ENCODE data around the gene ADCY2. TPM values are rescaled to one million over a fixed set of nuclear protein-coding genes. Genes with fewer than 3 reads are reported as not detected.

Gene ADCY2
- total and polyA plus RNA-seq, 7 experiments from 2014 or later = not detected

DNA sequence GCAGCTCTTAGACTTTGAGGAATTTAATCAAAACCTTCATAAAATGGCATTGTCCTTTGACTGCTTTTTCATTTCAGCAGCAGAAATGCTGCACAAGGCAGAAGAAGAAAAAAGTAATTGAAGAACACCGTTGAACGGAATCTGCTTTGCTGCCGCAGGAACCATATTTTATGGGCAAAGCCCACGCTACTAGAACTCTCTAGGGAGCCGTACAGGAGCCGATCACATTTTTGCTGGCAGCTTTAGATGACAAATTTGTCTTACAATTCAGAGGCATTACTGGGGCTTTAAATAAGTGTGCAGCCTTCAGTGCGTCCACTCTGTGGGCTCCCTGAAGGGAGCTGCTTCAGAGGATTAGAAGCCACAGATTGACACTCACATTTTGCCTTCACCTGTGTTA, 449.6 kb downstream of the ADCY2 start:
- Histone ChIP-seq H3K4me1 (ENCODE audit: control insufficient read depth in 2 of 2, insufficient read depth in 2 of 2, low read length in 2 of 2) (peaks cover 0 to 6% of the 10 kb centered on the region in 2 donors), H3K4me3 (ENCODE audit: low read length) (no peak overlapping the region), H3K36me3 (ENCODE audit: control insufficient read depth in 2 of 3, insufficient read depth in 3 of 3, low read length in 3 of 3) (no peaks in the 10 kb centered on the region), H3K27ac (ENCODE audit: low read depth, low read length) (no peak overlapping the region), H3K9me3 (ENCODE audit: control insufficient read depth in 2 of 3, low read length in 3 of 3) (no peaks in the 10 kb centered on the region), H3K27me3 (ENCODE audit: control insufficient read depth in 2 of 2, insufficient read depth in 2 of 2, low read length in 2 of 2) (peaks cover 0 to 14% of the 10 kb centered on the region in 2 donors)
- intact Hi-C loops (cut with micrococcal nuclease) = no loop called here
- H3K4me1 Mint-ChIP-seq = peaks cover 0 to 12% (median 3%) of the 10 kb centered on the region in 7 donors
- ATAC-seq (no peak), DNase-seq (no peak)
- ChIA-PET POLR2A (no interaction called here), CTCF (interaction anchor here (1.2 kb wide), 1 partner anchor 11 kb away, joined by 3 read pairs; no protein-coding TSS in a partner anchor)
- H3K27ac Mint-ChIP-seq = no peak overlapping the region
- H3K4me3 Mint-ChIP-seq = no peak overlapping the region
- H3K27me3 Mint-ChIP-seq = peaks cover 31 to 62% (median 37%) of the 10 kb centered on the region in 5 donors
- peaks cover 0 to 2% (median 0%) of the 10 kb centered on the region in 11 donors for H3K9me3 Mint-ChIP-seq
- H3K36me3 Mint-ChIP-seq = no peaks in the 10 kb centered on the region

- Mint-ChIP-seq H3K27me3 (peaks cover 24 to 57% (median 33%) of the 10 kb centered on the region in 5 donors), H3K4me3 (no peak overlapping the region), H3K27ac (no peak overlapping the region), H3K36me3 (peaks cover 0 to 2% (median 0%) of the 10 kb centered on the region in 5 donors), H3K9me3 (peaks cover 0 to 2% (median 0%) of the 10 kb centered on the region in 11 donors), H3K4me1 (peaks cover 3 to 15% (median 6%) of the 10 kb centered on the region in 7 donors)
- Histone ChIP-seq H3K36me3 (ENCODE audit: control insufficient read depth in 2 of 3, insufficient read depth in 3 of 3, low read length in 3 of 3) (no peaks in the 10 kb centered on the region), H3K27me3 (ENCODE audit: control insufficient read depth in 2 of 2, insufficient read depth in 2 of 2, low read length in 2 of 2) (peaks cover 0 to 14% of the 10 kb centered on the region in 2 donors), H3K9me3 (ENCODE audit: control insufficient read depth in 2 of 3, low read length in 3 of 3) (no peaks in the 10 kb centered on the region), H3K27ac (ENCODE audit: low read depth, low read length) (no peak overlapping the region), H3K4me1 (ENCODE audit: control insufficient read depth in 2 of 2, insufficient read depth in 2 of 2, low read length in 2 of 2) (peaks cover 0 to 6% of the 10 kb centered on the region in 2 donors), H3K4me3 (ENCODE audit: low read length) (no peak overlapping the region)
- ChIA-PET CTCF (interaction anchor here (1.2 kb wide), 1 partner anchor 10 kb away, joined by 3 read pairs; no protein-coding TSS in a partner anchor), POLR2A (no interaction called here)
- intact Hi-C loops (cut with micrococcal nuclease) = no loop called here
- ATAC-seq (no peak), DNase-seq (no peak)
Observed at GRCh38 chr5:7846327-7846726, 450.4 kb downstream of the ADCY2 start.

GRCh38 chr5:7848296-7848695, 452.4 kb downstream of the ADCY2 start:
- Histone ChIP-seq H3K4me1 (ENCODE audit: control insufficient read depth in 2 of 2, insufficient read depth in 2 of 2, low read length in 2 of 2) (peaks cover 0 to 6% of the 10 kb centered on the region in 2 donors), H3K27me3 (ENCODE audit: control insufficient read depth in 2 of 2, insufficient read depth in 2 of 2, low read length in 2 of 2) (peaks cover 0 to 14% of the 10 kb centered on the region in 2 donors), H3K27ac (ENCODE audit: low read depth, low read length) (no peak overlapping the region), H3K4me3 (ENCODE audit: low read length) (no peak overlapping the region), H3K36me3 (ENCODE audit: control insufficient read depth in 2 of 3, insufficient read depth in 3 of 3, low read length in 3 of 3) (no peaks in the 10 kb centered on the region), H3K9me3 (ENCODE audit: control insufficient read depth in 2 of 3, low read length in 3 of 3) (no peaks in the 10 kb centered on the region)
- no peak overlapping the region for H3K4me3 Mint-ChIP-seq
- H3K27ac Mint-ChIP-seq = no peak overlapping the region
- peaks cover 19 to 29% (median 21%) of the 10 kb centered on the region in 7 donors for H3K4me1 Mint-ChIP-seq
- ATAC-seq (no peak), DNase-seq (no peak)
- H3K27me3 Mint-ChIP-seq = peaks cover 20 to 63% (median 33%) of the 10 kb centered on the region in 5 donors
- ChIA-PET CTCF (no interaction called here), POLR2A (no interaction called here)
- intact Hi-C loops (cut with micrococcal nuclease) = no loop called here
- H3K9me3 Mint-ChIP-seq = peaks cover 0 to 5% (median 0%) of the 10 kb centered on the region in 11 donors
- peaks cover 0 to 6% (median 0%) of the 10 kb centered on the region in 5 donors for H3K36me3 Mint-ChIP-seq

DNA sequence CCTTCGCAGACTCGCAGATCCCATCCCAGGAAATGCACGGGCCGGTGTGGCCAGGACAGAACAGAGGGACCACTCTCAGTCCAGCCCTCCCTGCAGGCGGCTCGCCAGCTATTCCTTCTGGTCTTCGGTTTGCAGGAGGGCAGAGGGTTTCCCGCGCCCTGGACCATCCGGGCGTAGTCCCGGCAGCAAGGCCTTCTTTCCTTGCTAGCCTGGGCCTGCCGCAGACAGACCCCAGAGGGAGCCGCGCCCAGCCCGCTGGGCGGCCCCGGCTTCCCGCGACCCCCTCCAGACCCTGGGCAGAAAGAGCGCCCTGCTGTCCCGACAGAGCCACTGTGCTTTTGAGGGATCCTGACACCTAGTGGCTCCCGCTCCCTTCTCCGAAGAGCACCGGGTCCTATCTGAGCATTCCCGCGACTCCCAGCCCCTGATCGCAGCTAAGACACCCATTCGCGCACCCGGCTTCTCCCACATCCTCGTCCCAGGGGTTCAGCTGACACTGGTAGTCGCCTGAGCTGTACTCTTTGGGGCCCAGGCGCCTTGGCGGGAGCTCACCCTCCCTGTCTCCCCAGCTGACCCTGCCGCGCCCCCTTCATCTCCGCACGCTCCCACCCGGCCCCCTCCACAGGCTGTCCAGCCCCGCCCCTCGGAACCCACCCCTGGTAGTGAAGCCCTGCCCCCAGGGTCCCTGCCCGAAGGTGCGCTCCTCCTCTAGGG, 453.9 kb downstream of the ADCY2 start:
- intact Hi-C loops (cut with micrococcal nuclease) = no loop called here
- Mint-ChIP-seq H3K4me1 (peaks cover 19 to 29% (median 22%) of the 10 kb centered on the region in 7 donors), H3K27ac (peak overlapping the region in 1 of 9 donors; percentile 84), H3K4me3 (peak overlapping the region; percentile 77 to 88 (median 83)), H3K36me3 (peaks cover 0 to 7% (median 0%) of the 10 kb centered on the region in 5 donors), H3K9me3 (peaks cover 0 to 4% (median 0%) of the 10 kb centered on the region in 11 donors), H3K27me3 (peaks cover 15 to 53% (median 25%) of the 10 kb centered on the region in 5 donors)
- no peaks in the 10 kb centered on the region for H3K36me3 ChIP-seq (ENCODE audit: control insufficient read depth in 2 of 3, insufficient read depth in 3 of 3, low read length in 3 of 3)
- DNase-seq = peak in 4 of 9 donors; percentile 6 to 16 (median 10)
- no peaks in the 10 kb centered on the region for H3K9me3 ChIP-seq (ENCODE audit: control insufficient read depth in 2 of 3, low read length in 3 of 3)
- H3K4me3 ChIP-seq (ENCODE audit: low read length) = peak overlapping the region; percentile 42
- H3K4me1 ChIP-seq (ENCODE audit: control insufficient read depth in 2 of 2, insufficient read depth in 2 of 2, low read length in 2 of 2) = peaks cover 0 to 6% of the 10 kb centered on the region in 2 donors
- H3K27me3 ChIP-seq (ENCODE audit: control insufficient read depth in 2 of 2, insufficient read depth in 2 of 2, low read length in 2 of 2) = peaks cover 0 to 14% of the 10 kb centered on the region in 2 donors
- peak; percentile 28 for ATAC-seq
- CTCF ChIA-PET = no interaction called here
- no peak overlapping the region for H3K27ac ChIP-seq (ENCODE audit: low read depth, low read length)
- POLR2A ChIA-PET = no interaction called here

DNA sequence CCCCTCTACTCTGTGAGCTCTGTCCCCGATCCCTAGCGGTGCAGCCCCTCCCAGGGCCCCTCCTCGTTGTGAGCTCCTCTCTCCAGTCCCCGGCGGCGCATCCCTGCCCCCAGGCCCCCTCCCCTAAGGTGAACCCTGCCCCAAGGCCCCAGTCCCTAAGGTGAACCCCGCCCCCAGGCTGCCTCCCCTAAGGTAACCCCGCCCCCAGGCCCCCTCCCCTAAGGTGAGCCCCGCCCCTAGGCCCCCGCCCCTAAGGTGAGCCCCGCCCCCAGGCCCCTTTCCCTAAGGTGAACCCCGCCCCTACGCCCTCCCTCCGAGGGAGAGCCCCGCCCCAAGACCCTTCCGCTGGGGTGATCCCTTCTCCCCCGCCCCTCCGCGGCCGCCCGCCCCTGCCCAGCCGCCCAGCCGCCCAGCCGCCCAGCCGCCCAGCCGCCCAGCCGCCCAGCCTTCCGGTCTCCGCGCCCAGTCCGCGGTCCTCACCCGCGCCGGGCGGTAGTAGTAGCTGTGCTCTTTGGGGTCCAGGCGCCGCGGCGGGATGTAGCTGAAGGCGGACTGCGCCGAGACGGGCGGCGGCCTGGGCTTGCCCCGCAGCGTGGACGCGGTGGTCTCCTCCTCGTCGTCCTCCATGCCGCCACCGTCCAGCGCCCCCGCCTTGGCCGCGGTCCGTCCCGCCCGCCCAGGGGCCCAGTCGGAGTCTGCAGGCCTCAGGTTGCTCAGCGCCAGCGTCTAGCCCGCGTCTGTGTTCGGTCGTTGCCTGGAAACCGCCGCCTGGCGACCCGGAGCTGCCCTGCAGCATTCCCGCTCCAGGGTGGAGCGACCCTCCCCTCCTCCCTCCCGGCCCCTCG, 454.7 kb downstream of the ADCY2 start, which contains the start of gene CFAP90:
Gene CFAP90, minus strand, starts transcription at position 739 of the 845 bp plus-strand sequence. Its CDS starts 112 bp downstream, at position 627.
- intact Hi-C loops (cut with micrococcal nuclease) = loop anchor here in 1 of 2 donors (1.0 kb wide), 1 partner anchor 19 kb away; the partner anchor contains the start of genes FASTKD3 and MTRR

DNA sequence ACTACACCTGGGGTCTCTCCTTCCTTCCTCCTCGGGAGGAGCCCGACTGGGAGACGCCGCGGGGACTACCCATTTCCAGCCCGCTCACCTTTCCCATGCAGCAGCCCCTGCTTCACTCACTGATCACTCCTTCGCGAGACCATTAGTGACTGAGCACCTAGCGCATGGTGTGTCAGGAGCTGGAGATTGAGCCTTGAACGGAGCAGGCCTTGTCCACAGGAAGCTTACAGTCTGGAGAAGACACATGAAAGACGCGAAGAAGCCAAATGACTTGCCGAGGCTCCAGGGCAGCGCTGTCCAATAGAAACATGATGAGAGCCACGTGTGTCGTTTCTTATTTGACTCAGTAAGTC, 455.3 kb downstream of the ADCY2 start:
- H3K27me3 Mint-ChIP-seq = peaks cover 15 to 51% (median 22%) of the 10 kb centered on the region in 5 donors
- peak overlapping the region in 2 of 9 donors; percentile 25 to 83 for H3K27ac Mint-ChIP-seq
- no peaks in the 10 kb centered on the region for H3K36me3 ChIP-seq (ENCODE audit: control insufficient read depth in 2 of 3, insufficient read depth in 3 of 3, low read length in 3 of 3)
- peaks cover 19 to 29% (median 22%) of the 10 kb centered on the region in 7 donors for H3K4me1 Mint-ChIP-seq
- peaks cover 0 to 7% (median 0%) of the 10 kb centered on the region in 5 donors for H3K36me3 Mint-ChIP-seq
- H3K9me3 Mint-ChIP-seq = peaks cover 0 to 4% (median 0%) of the 10 kb centered on the region in 11 donors
- no peaks in the 10 kb centered on the region for H3K9me3 ChIP-seq (ENCODE audit: control insufficient read depth in 2 of 3, low read length in 3 of 3)
- H3K27ac ChIP-seq (ENCODE audit: low read depth, low read length) = no peak overlapping the region
- ChIA-PET CTCF (no interaction called here), POLR2A (interaction anchor here (1.0 kb wide), 1 partner anchor 19 kb away, joined by 3 read pairs; no protein-coding TSS in a partner anchor)
- DNase-seq = no peak
- peaks cover 0 to 14% of the 10 kb centered on the region in 2 donors for H3K27me3 ChIP-seq (ENCODE audit: control insufficient read depth in 2 of 2, insufficient read depth in 2 of 2, low read length in 2 of 2)
- intact Hi-C loops (cut with micrococcal nuclease) = loop anchor here in 1 of 2 donors (1.0 kb wide), 1 partner anchor 18 kb away; the partner anchor contains the start of genes FASTKD3 and MTRR
- H3K4me1 ChIP-seq (ENCODE audit: control insufficient read depth in 2 of 2, insufficient read depth in 2 of 2, low read length in 2 of 2) = peaks cover 0 to 6% of the 10 kb centered on the region in 2 donors
- peak overlapping the region; percentile 66 to 90 (median 83) for H3K4me3 Mint-ChIP-seq
- peak overlapping the region; percentile 33 for H3K4me3 ChIP-seq (ENCODE audit: low read length)
- no peak for ATAC-seq

More for the DNA sequence above, 454.7 kb downstream of the ADCY2 start, which contains the start of gene CFAP90:
- peaks cover 15 to 52% (median 22%) of the 10 kb centered on the region in 5 donors for H3K27me3 Mint-ChIP-seq
- peaks cover 19 to 29% (median 22%) of the 10 kb centered on the region in 7 donors for H3K4me1 Mint-ChIP-seq
- no peaks in the 10 kb centered on the region for H3K36me3 ChIP-seq (ENCODE audit: control insufficient read depth in 2 of 3, insufficient read depth in 3 of 3, low read length in 3 of 3)
- peak within 1 kb of the TSS; percentile 42 for H3K4me3 ChIP-seq (ENCODE audit: low read length)
- H3K27ac Mint-ChIP-seq = peak within 1 kb of the TSS in 5 of 9 donors; percentile 22 to 84 (median 29)
- H3K27me3 ChIP-seq (ENCODE audit: control insufficient read depth in 2 of 2, insufficient read depth in 2 of 2, low read length in 2 of 2) = peaks cover 0 to 14% of the 10 kb centered on the region in 2 donors
- H3K27ac ChIP-seq (ENCODE audit: low read depth, low read length) = no peak within 1 kb of the TSS
- peaks cover 0 to 6% of the 10 kb centered on the region in 2 donors for H3K4me1 ChIP-seq (ENCODE audit: control insufficient read depth in 2 of 2, insufficient read depth in 2 of 2, low read length in 2 of 2)
- CTCF ChIA-PET = no interaction called here
- peak within 1 kb of the TSS; percentile 79 to 90 (median 84) for H3K4me3 Mint-ChIP-seq
- peak; percentile 67 for ATAC-seq
- peak in 4 of 9 donors; percentile 20 to 36 (median 28) for DNase-seq
- H3K36me3 Mint-ChIP-seq = peaks cover 0 to 7% (median 0%) of the 10 kb centered on the region in 5 donors
- POLR2A ChIA-PET = interaction anchor here (1.0 kb wide), 1 partner anchor 19 kb away, joined by 3 read pairs; no protein-coding TSS in a partner anchor
- H3K9me3 Mint-ChIP-seq = peaks cover 0 to 4% (median 0%) of the 10 kb centered on the region in 11 donors
- no peaks in the 10 kb centered on the region for H3K9me3 ChIP-seq (ENCODE audit: control insufficient read depth in 2 of 3, low read length in 3 of 3)

All from naive thymus-derived CD4-positive, alpha-beta T cell (primary cell).